K562 (cell line): ENCODE results near the gene TIMM22. TPM values are rescaled to one million over a fixed set of nuclear protein-coding genes. Genes with fewer than 3 reads are reported as not detected.

Source experiments
- ATAC-seq: fragments of 200-7000 bp; cut with Tn5 transposase; 3 replicates; pipeline ENCODE4 v1.9.1; 2020; ENCODE audit warnings: moderate library complexity
- BruUV-seq: library from RNA; stranded (reverse); fragments of 400-500 nt; replicated peaks from 2 replicates; lab custom pipeline; 2021; lab: Mats Ljungman, UMichigan
- CTCF ChIA-PET: fragments of 300-600 bp; formaldehyde crosslinking; extraction: SDS; loops from one replicate; lab custom pipeline; 2021; ENCODE audit warnings: low intra/inter-chr PET ratio; lab: Yijun Ruan, JAX
- POLR2A ChIA-PET: fragments of 300-600, 350-650 bp; sonication (Branson Sonifier 250); formaldehyde crosslinking; extraction: SDS; loops from one replicate; lab custom pipeline; 2021; ENCODE audit warnings: antibody characterized with exemption, inconsistent platforms; lab: Yijun Ruan, JAX
- DNase-seq, 4 experiments: peaks; one replicate each; pipeline versions ENCODE4 v3.0.0 to v3.0.0-alpha.2; 2011 to 2018; ENCODE audit warnings: low spot score in 3 of 4, mixed read lengths in 3 of 4; ENCODE audit errors: extremely low read depth in 1 of 4
- FAIRE-seq: peaks from 2 replicates; lab custom pipeline; 2011; peaks lifted over from hg19 to GRCh38; lab: Jason Lieb, UNC
- H2AFZ ChIP-seq: 2 replicates; pipeline ENCODE4 v1.6.0; 2011; ENCODE audit warnings: low read depth, low read length, control low read depth, inconsistent platforms
- H3K27ac ChIP-seq: fragments of 200-600 bp; 3 replicates; pipeline ENCODE4 v1.8.0; 2011; ENCODE audit warnings: low read depth, mild to moderate bottlenecking, control low read depth, inconsistent platforms, low read length, moderate library complexity, mixed read lengths; ENCODE audit errors: extremely low read depth
- H3K27me3 ChIP-seq, 2 experiments: fragments of 300-600 bp in 1 of 2; 2 replicates in 1 of 2; 3 replicates in 1 of 2; pipeline versions ENCODE4 v1.6.0 to v1.8.0; 2011; ENCODE audit warnings: inconsistent platforms in 2 of 2, low read length in 2 of 2, mild to moderate bottlenecking in 1 of 2, mixed read lengths in 1 of 2, moderate library complexity in 1 of 2; ENCODE audit not compliant: control insufficient read depth in 2 of 2, insufficient read depth in 2 of 2
- H3K36me3 ChIP-seq: fragments of 300-600 bp; 3 replicates; pipeline ENCODE4 v1.8.0; 2011; ENCODE audit warnings: mild to moderate bottlenecking, low read length, inconsistent platforms; ENCODE audit not compliant: control insufficient read depth, insufficient read depth
- H3K4me1 ChIP-seq, 2 experiments: fragments of 200-600 bp in 1 of 2; replicated peaks in 1 of 2; 2 replicates in 1 of 2; 3 replicates in 1 of 2; pipeline versions ENCODE4 v1.5.1 to v1.8.0; 2011; ENCODE audit warnings: inconsistent platforms in 2 of 2, low read length in 2 of 2, mild to moderate bottlenecking in 1 of 2, mixed read lengths in 1 of 2, moderate library complexity in 1 of 2; ENCODE audit not compliant: control insufficient read depth in 2 of 2, insufficient read depth in 2 of 2
- H3K4me2 ChIP-seq: 2 replicates; pipeline ENCODE4 v1.6.1; 2011; ENCODE audit warnings: low read length, control low read depth, inconsistent platforms, mixed read lengths; ENCODE audit not compliant: insufficient read depth
- H3K4me3 ChIP-seq: fragments of 200-600 bp; sonication (generic), shearing (Covaris generic); 2 replicates; pipeline ENCODE4 v1.5.1; 2016; ENCODE audit warnings: control low read depth, inconsistent platforms
- H3K79me2 ChIP-seq: fragments of 200-600 bp; 3 replicates; pipeline ENCODE4 v1.8.0; 2011; ENCODE audit warnings: low read length, inconsistent platforms; ENCODE audit not compliant: control insufficient read depth, insufficient read depth
- H3K9ac ChIP-seq, 2 experiments: 2 replicates each; pipeline versions ENCODE4 v1.6.0 to v1.6.1; 2011; ENCODE audit warnings: low read depth in 2 of 2, low read length in 2 of 2, control low read depth in 1 of 2, inconsistent platforms in 1 of 2, mild to moderate bottlenecking in 1 of 2, mixed read lengths in 1 of 2; ENCODE audit not compliant: insufficient read depth in 1 of 2
- H3K9me1 ChIP-seq: one replicate; pipeline ENCODE4 v1.6.0; 2011; ENCODE audit warnings: inconsistent platforms, mild to moderate bottlenecking, low read length, moderate library complexity; ENCODE audit not compliant: control insufficient read depth, insufficient read depth
- H3K9me3 ChIP-seq: replicated peaks from 2 replicates; pipeline ENCODE4 v1.5.1; 2011; ENCODE audit warnings: low read depth, low read length, inconsistent platforms; ENCODE audit not compliant: control insufficient read depth, insufficient read depth
- H4K20me1 ChIP-seq: replicated peaks from 2 replicates; pipeline ENCODE4 v1.6.1; 2011; ENCODE audit warnings: low read length, inconsistent platforms, mixed read lengths; ENCODE audit not compliant: control insufficient read depth, insufficient read depth
- ARID1B ChIP-seq: fragments of 450-650 bp; IDR thresholded peaks from 2 replicates; pipeline ENCODE4 v1.6.1; 2016; ENCODE audit warnings: antibody characterized with exemption, mild to moderate bottlenecking, inconsistent platforms
- CBFA2T3 ChIP-seq: fragments of 450-650 bp; IDR thresholded peaks from 2 replicates; pipeline ENCODE4 v1.6.1; 2017
- CBX2 ChIP-seq: fragments of 200-600 bp; sonication (generic); IDR thresholded peaks from one replicate; pipeline ENCODE4 v1.6.1; 2012; ENCODE audit warnings: mild to moderate bottlenecking, low read length, inconsistent platforms; ENCODE audit not compliant: insufficient read depth, poor library complexity, severe bottlenecking
- CHAMP1 ChIP-seq: fragments of 450-650 bp; IDR thresholded peaks from 2 replicates; pipeline ENCODE4 v1.6.1; 2016; ENCODE audit warnings: mild to moderate bottlenecking
- CREBBP ChIP-seq: IDR thresholded peaks from one replicate; pipeline ENCODE4 v1.6.1; 2012; ENCODE audit warnings: low read depth, mild to moderate bottlenecking, control low read depth, inconsistent platforms, low read length
- GTF2B ChIP-seq: IDR thresholded peaks from 2 replicates; pipeline ENCODE4 v1.6.1; 2011; ENCODE audit not compliant: insufficient read length; ENCODE audit errors: extremely low read depth
- NFYB ChIP-seq: IDR thresholded peaks from 2 replicates; pipeline ENCODE4 v1.6.1; 2011; ENCODE audit warnings: mild to moderate bottlenecking, moderate library complexity; ENCODE audit not compliant: insufficient read length; ENCODE audit errors: extremely low read depth
- RNF2 ChIP-seq: sonication (generic); IDR thresholded peaks from 2 replicates; pipeline ENCODE4 v1.6.1; 2016
- SNAPC5 ChIP-seq: fragments of 250-450 bp; sonication (Bioruptor Pico); IDR thresholded peaks from 2 replicates; pipeline ENCODE4 v1.8.0; 2021; ENCODE audit warnings: moderate library complexity, mild to moderate bottlenecking, inconsistent platforms
- TAL1 ChIP-seq: fragments of 450-650 bp; IDR thresholded peaks from 2 replicates; pipeline ENCODE4 v1.6.1; 2016; ENCODE audit warnings: mild to moderate bottlenecking
- TCF3 ChIP-seq: sonication (generic); formaldehyde crosslinking; IDR thresholded peaks from 2 replicates; pipeline ENCODE4 v1.4.0; 2020; ENCODE audit warnings: mild to moderate bottlenecking, missing genetic modification reagents
- ZBTB26 ChIP-seq: fragments of 450-650 bp; formaldehyde crosslinking; IDR thresholded peaks from 2 replicates; pipeline ENCODE4 v1.4.0; 2022; ENCODE audit warnings: missing genetic modification characterization
- ZNF655 ChIP-seq: fragments of 250-450 bp; sonication (Bioruptor Pico); IDR thresholded peaks from 2 replicates; pipeline ENCODE4 v1.5.0; 2021
- WGBS: fragments of 100-300 bp; shearing (Covaris generic); methylation state at CpG from one replicate; pipeline ENCODE4 v1.1.6; 2016; ENCODE audit warnings: low coverage, mixed read lengths; ENCODE audit not compliant: insufficient coverage; ENCODE audit errors: missing lambda C conversion rate; 5-methylcytosine and 5-hydroxymethylcytosine counted together
- in situ Hi-C: fragments of 300-500 bp; cut with MboI; formaldehyde crosslinking; loops from 4 replicates; pipeline ENCODE4 v1.15.0; 2018; ENCODE audit warnings: inconsistent platforms, mixed read lengths
- intact Hi-C: fragments of 100-400 bp; cut with micrococcal nuclease; formaldehyde crosslinking; loops from 2 replicates; pipeline ENCODE4 v1.14.2; 2022
- polyA plus RNA-seq, 8 experiments: library from polyadenylated mRNA; depleted of rRNA in 4 of 8; stranded (reverse) in 5 of 8; unstranded in 3 of 8; fragments of >200 nt; fragmentation: Nextera tagmentation in 2 of 8; fragmentation: Illumina TruSeq in 1 of 8; extraction: Ambion mirVana in 2 of 8; extraction: Trizol in 1 of 8; gene quantifications; 2 replicates each; pipeline versions ENCODE4 v1.2.1 to v1.2.3, GENCODE V29; 2011 to 2014; ENCODE audit warnings: inconsistent platforms in 1 of 8, missing spikeins in 1 of 8
- total RNA-seq, 7 experiments: library from RNA; depleted of rRNA in 6 of 7; stranded (reverse); fragments of >200 nt in 6 of 7; fragmentation: Illumina TruSeq in 2 of 7; extraction: Trizol in 2 of 7; gene quantifications; 2 replicates each; pipeline versions ENCODE4 v1.2.1 to v1.2.3, GENCODE V29; 2011 to 2021; ENCODE audit warnings: low replicate concordance in 1 of 7

Gene TIMM22
- total and polyA plus RNA-seq, 9 of the 15 experiments (the other 6 are each of a cell fraction or from before 2014, with no cell fraction given): 5.9 to 14.1 (median 10.3) TPM

GRCh38 chr17:969811-970355 is 27.0 kb upstream of the TIMM22 start:
- Histone ChIP-seq H2AFZ (no peak overlapping the region), H3K79me2 (no peaks in the 10 kb centered on the region), H3K9me3 (no peaks in the 10 kb centered on the region), H4K20me1 (0 out of 2 replicates have a peak, but pooled peaks cover 5% of the 10 kb centered on the region), H3K27me3 (peaks cover 13 to 51% of the 10 kb centered on the region in 2 experiments; a peak in 4 of 5 replicates), H3K4me1 (no peaks in the 10 kb centered on the region; a peak in 1 of 5 replicates), H3K4me2 (no peak overlapping the region; the same call in none of the 2 replicates), H3K9me1 (no peaks in the 10 kb centered on the region), H3K4me3 (no peak overlapping the region), H3K36me3 (no peaks in the 10 kb centered on the region), H3K27ac (no peak overlapping the region), H3K9ac (no peak overlapping the region)
- CTCF ChIA-PET: no interaction called here
- POLR2A ChIA-PET: no interaction called here
- in situ Hi-C loops: loop anchor here (10.0 kb wide), 1 partner anchor 85 kb away; no protein-coding TSS in a partner anchor
- intact Hi-C loops: no loop called here
- WGBS: under 1% methylated on average over 18 of the region's 18 CpGs
- TF ChIP-seq SNAPC5 (CRISPR knock-in tag) (no peak), GTF2B (no peak), ZBTB26 (no peak), NFYB (no peak), TAL1 (peak; percentile 27; the same call in 1 of the 2 replicates), CBX2 (peak; percentile 78), CBFA2T3 (peak; percentile 47), CHAMP1 (no peak), ARID1B (0 out of 2 replicates have a peak, but pooled peaks have one; percentile 20), CREBBP (no peak), ZNF655 (no peak), RNF2 (peak; percentile 31; the same call in 1 of the 2 replicates), TCF3 (CRISPR knock-in tag) (peak; percentile 24; the same call in 1 of the 2 replicates)
- peak; percentile 23 for FAIRE-seq
- no TSS peak for BruUV-seq
- peak; percentile 45; the same call in 2 of the 3 replicates for ATAC-seq
- DNase-seq: peak in 3 of 4 experiments; percentile 14 to 24 (median 22)
